ENCODE results near the gene MOB3B.

- TF ChIP-seq MXI1 (IDR thresholded peaks at IDR 0.05; ENCODE audit: low read depth, low read length) (no peak), POLR2AphosphoS5 (IDR thresholded peaks at IDR 0.05; ENCODE audit: low read depth, low read length) (no peak), CTCF (IDR thresholded peaks at IDR 0.05) (no peak), SIN3A (IDR thresholded peaks at IDR 0.05; ENCODE audit: borderline replicate concordance, low read depth, low read length) (no peak), FOXJ3 (CRISPR knock-in tag; IDR thresholded peaks at IDR 0.05) (no peak), RAD21 (IDR thresholded peaks at IDR 0.05; ENCODE audit: low read length) (no peak), IRF3 (IDR thresholded peaks at IDR 0.05; ENCODE audit: low read depth, low read length) (no peak), EZH2phosphoT487 (IDR thresholded peaks at IDR 0.05; ENCODE audit: borderline replicate concordance, low read depth) (no peak), USF1 (IDR thresholded peaks at IDR 0.05; ENCODE audit: borderline replicate concordance, low read depth) (no peak)
Observed at GRCh38 chr9:27308691-27309390, 220.8 kb downstream of the MOB3B start.
